ENCODE measurements around the gene DRC7.

DNA sequence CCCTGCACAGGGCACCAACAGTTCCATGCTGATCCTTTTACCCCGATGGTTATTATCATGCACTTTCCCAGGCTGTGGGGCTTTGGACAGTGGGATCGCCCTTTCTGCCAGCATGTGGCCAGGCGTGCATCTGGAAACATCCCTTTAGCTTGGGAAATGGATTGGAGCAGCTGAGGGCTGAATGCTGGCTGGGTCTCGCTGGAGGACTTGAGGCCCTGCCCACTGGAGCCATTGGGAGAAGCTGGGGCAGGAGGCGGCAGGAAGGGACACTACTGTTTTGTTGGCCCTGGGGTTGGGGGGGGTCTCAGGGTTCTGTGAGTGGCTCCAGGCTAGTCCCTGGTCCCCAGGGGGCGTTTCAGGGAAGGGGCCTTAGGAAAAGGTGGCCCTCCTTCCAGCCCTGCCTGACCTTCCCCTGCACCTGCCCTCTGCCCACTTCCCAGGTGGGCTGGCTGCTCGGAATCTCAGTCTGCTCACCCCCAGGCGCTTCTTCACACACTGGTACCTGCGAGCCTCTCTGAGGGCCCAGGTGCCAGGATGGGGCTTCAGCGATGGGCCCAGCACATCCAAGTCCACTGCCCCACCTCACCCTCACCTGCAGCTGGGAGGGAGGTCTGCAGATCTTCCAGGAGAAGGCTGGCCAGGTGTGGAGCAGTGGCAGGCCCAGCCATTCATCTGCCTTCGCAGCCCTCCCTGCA is 28.1 kb upstream of the DRC7 start:
- TF ChIP-seq, protein P1, sequence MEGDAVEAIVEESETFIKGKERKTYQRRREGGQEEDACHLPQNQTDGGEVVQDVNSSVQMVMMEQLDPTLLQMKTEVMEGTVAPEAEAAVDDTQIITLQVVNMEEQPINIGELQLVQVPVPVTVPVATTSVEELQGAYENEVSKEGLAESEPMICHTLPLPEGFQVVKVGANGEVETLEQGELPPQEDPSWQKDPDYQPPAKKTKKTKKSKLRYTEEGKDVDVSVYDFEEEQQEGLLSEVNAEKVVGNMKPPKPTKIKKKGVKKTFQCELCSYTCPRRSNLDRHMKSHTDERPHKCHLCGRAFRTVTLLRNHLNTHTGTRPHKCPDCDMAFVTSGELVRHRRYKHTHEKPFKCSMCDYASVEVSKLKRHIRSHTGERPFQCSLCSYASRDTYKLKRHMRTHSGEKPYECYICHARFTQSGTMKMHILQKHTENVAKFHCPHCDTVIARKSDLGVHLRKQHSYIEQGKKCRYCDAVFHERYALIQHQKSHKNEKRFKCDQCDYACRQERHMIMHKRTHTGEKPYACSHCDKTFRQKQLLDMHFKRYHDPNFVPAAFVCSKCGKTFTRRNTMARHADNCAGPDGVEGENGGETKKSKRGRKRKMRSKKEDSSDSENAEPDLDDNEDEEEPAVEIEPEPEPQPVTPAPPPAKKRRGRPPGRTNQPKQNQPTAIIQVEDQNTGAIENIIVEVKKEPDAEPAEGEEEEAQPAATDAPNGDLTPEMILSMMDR (IDR thresholded peaks at IDR 0.05), result no peak
- no peak for TF ChIP-seq ZFX (IDR thresholded peaks at IDR 0.05; ENCODE audit: borderline replicate concordance)

Measured in 22Rv1 (cell line).